ENCODE data around the gene CBX3. TPM values are rescaled to one million over a fixed set of nuclear protein-coding genes. Genes with fewer than 3 reads are reported as not detected.

CBX3 gene
- total and polyA plus RNA-seq, 10 of the 15 experiments (the other 5 are each of a cell fraction or from before 2014, with no cell fraction given) = 153 to 307 (median 225) TPM

- Histone ChIP-seq H3K9ac (ENCODE audit: control insufficient read depth, insufficient read depth, low read length) (no peak overlapping the region), H2AFZ (ENCODE audit: control insufficient read depth, low read depth, low read length) (no peak overlapping the region), H3K27me3 (replicated peaks in 1 of 2; ENCODE audit: control insufficient read depth in 2 of 2, insufficient read depth in 2 of 2, low read length in 1 of 2) (no peaks in the 10 kb centered on the region), H3K9me3 (replicated peaks; ENCODE audit: control insufficient read depth, insufficient read depth, low read length) (no peaks in the 10 kb centered on the region), H3K27ac (ENCODE audit: control insufficient read depth, insufficient read depth) (no peak overlapping the region), H3K4me3 (no peak overlapping the region), H3K4me1 (ENCODE audit: control insufficient read depth, insufficient read depth, low read length) (no peaks in the 10 kb centered on the region), H3K36me3 (ENCODE audit: control insufficient read depth in 2 of 2, insufficient read depth in 2 of 2, low read length in 1 of 2) (peaks cover 0 to 36% of the 10 kb centered on the region in 2 experiments; a peak in 3 of 4 replicates), H3K4me2 (ENCODE audit: control insufficient read depth, insufficient read depth) (no peak overlapping the region), H4K20me1 (ENCODE audit: control insufficient read depth, insufficient read depth) (no peaks in the 10 kb centered on the region), H3K79me2 (ENCODE audit: control insufficient read depth, insufficient read depth, low read length) (peaks cover 16% of the 10 kb centered on the region)
- FAIRE-seq (peak; percentile 93), ATAC-seq (peak; percentile 34), DNase-seq (ENCODE audit: low read depth, low spot score) (no peak)
- ChIA-PET RAD21 (ENCODE audit: unreplicated experiment) (interaction anchor here (1.2 to 1.7 kb wide), 2 partner anchors 9 to 122 kb away, joined by 4 read pairs; no protein-coding TSS in a partner anchor), SMC1A (ENCODE audit: uncharacterized antibody, unreplicated experiment) (interaction anchor here (1.0 kb wide), 1 partner anchor 8 kb away, joined by 3 read pairs; no protein-coding TSS in a partner anchor), CTCF (interaction anchor here (1.6 to 2.1 kb wide), 2 partner anchors 156 to 320 kb away, joined by 3 to 4 read pairs; no protein-coding TSS in a partner anchor), POLR2A (interaction anchor here (1.0 kb wide), 1 partner anchor 21 kb away, joined by 3 read pairs; no protein-coding TSS in a partner anchor)
- 0 out of 4 replicates have a peak, but pooled peaks of 1 of the 2 experiments have one; percentile 9 for TF ChIP-seq IKZF2 (IDR thresholded peaks at IDR 0.05)
- no peak for TF ChIP-seq STAT1 (conservative IDR thresholded peaks at IDR 0.05)
- 0 out of 2 replicates have a peak, but pooled peaks have one; percentile 49 for TF ChIP-seq ZBTB4 (CRISPR knock-in tag; IDR thresholded peaks at IDR 0.05)
- TF ChIP-seq BACH1 (IDR thresholded peaks at IDR 0.05; ENCODE audit: borderline replicate concordance) = peak; percentile 45; the same call in 1 of the 2 replicates
- 0 out of 2 replicates have a peak, but pooled peaks have one; percentile 22 for TF ChIP-seq ZBED1 (IDR thresholded peaks at IDR 0.05; ENCODE audit: borderline replicate concordance)
- TF ChIP-seq PAX8 (IDR thresholded peaks at IDR 0.05) = no peak
- TF ChIP-seq NR2F1 (conservative IDR thresholded peaks at IDR 0.05) = peak; percentile 80
- TF ChIP-seq POLR2AphosphoS5 (IDR thresholded peaks at IDR 0.05; ENCODE audit: low read length) = peak; percentile 55; the same call in 1 of the 2 replicates
- no TSS peak for BruUV-seq (replicated peaks)
- intact Hi-C loops (cut with micrococcal nuclease; ENCODE audit: unreplicated experiment) = no loop called here
- 100% methylated on average over 2 of the region's 2 CpGs for WGBS (ENCODE audit: insufficient coverage, insufficient replicate concordance, low lambda C conversion rate, missing lambda C conversion rate)
- in situ Hi-C loops (cut with MboI) = no loop called here
Measured at GRCh38 chr7:26212921-26213718, 11.6 kb downstream of the CBX3 start.

All from GM12878 (cell line).